Stomach (tissue), 9 donors: ENCODE measurements around the gene ATP5IF1. TPM values are rescaled to one million over a fixed set of nuclear protein-coding genes. Genes with fewer than 3 reads are reported as not detected.

ENCODE experiments used
- DNase-seq, 2 donors: peaks; one replicate each; pipeline versions ENCODE4 v3.0.0 to v3.0.0-alpha.2; 2013 to 2019
- H3K27ac ChIP-seq, 5 donors: fragments of 200-600 bp in 4 of 5; sonication (generic) in 4 of 5; one replicate each; pipeline ENCODE4 v1.5.1; 2013 to 2019; ENCODE audit warnings: mild to moderate bottlenecking in 1 of 5, moderate library complexity in 1 of 5
- H3K27me3 ChIP-seq, 3 donors: fragments of 200-600 bp; sonication (generic); one replicate each; pipeline ENCODE4 v1.5.1; 2017 to 2019; ENCODE audit warnings: mixed run types in 1 of 3
- H3K36me3 ChIP-seq, 4 donors: fragments of 200-600 bp; sonication (generic); 1 replicate in 3 of 4; 2 replicates in 1 of 4; pipeline ENCODE4 v1.5.1; 2016 to 2019
- H3K4me1 ChIP-seq, 4 donors: fragments of 200-600 bp; sonication (generic); one replicate each; pipeline ENCODE4 v1.5.1; 2016 to 2019
- H3K4me3 ChIP-seq, 4 donors: fragments of 200-600 bp; sonication (generic) in 3 of 4; one replicate each; pipeline ENCODE4 v1.5.1; 2016 to 2019; ENCODE audit warnings: mild to moderate bottlenecking in 1 of 4
- H3K9me3 ChIP-seq, 4 donors: fragments of 200-600 bp; sonication (generic); one replicate each; pipeline ENCODE4 v1.5.1; 2016 to 2019
- CTCF ChIP-seq, 7 experiments: fragments of 450-650 bp in 4 of 7; fragments of 200-600 bp in 3 of 7; sonication (generic) in 3 of 7; IDR thresholded peaks; one replicate each; pipeline ENCODE4 v1.5.1; 2016 to 2019; ENCODE audit warnings: antibody characterized with exemption in 7 of 7, control low read depth in 2 of 7, mild to moderate bottlenecking in 1 of 7
- EP300 ChIP-seq: sonication (generic); formaldehyde crosslinking; IDR thresholded peaks from one replicate; pipeline ENCODE4 v1.6.1; 2017; ENCODE audit warnings: antibody characterized with exemption
- POLR2A ChIP-seq, 4 donors: fragments of 450-650 bp; IDR thresholded peaks; one replicate each; pipeline ENCODE4 v1.6.1; 2016; ENCODE audit warnings: antibody characterized with exemption in 4 of 4, control low read depth in 2 of 4, mild to moderate bottlenecking in 1 of 4, moderate library complexity in 1 of 4
- POLR2AphosphoS5 ChIP-seq, 3 donors: sonication (generic); formaldehyde crosslinking; IDR thresholded peaks; one replicate each; pipeline ENCODE4 v1.6.1; 2016; ENCODE audit warnings: antibody characterized with exemption in 3 of 3
- WGBS, 5 donors: extraction: QIAGEN DNeasy Blood & Tissue Kit in 3 of 5; methylation state at CpG; one replicate each; pipeline versions ENCODE4 v1.1.5 to v1.1.7; 2013 to 2018; 5-methylcytosine and 5-hydroxymethylcytosine counted together
- intact Hi-C: fragments of 100-400 bp; cut with DNase I; formaldehyde crosslinking; loops from one replicate; pipeline ENCODE4 v1.15.1; 2023; ENCODE audit warnings: low total_unique reads
- polyA plus RNA-seq, 3 donors: library from polyadenylated mRNA; stranded (reverse); fragments of 200-250 nt; gene quantifications; one replicate each; pipeline ENCODE4 v1.2.3, GENCODE V29; 2013
- total RNA-seq, 5 donors: library from RNA; depleted of rRNA; stranded (reverse); fragments of >200 nt; gene quantifications; one replicate each; pipeline versions ENCODE4 v1.1.0 to v1.2.3, GENCODE V29; 2014 to 2016
- donor health status: healthy with polysubstance abuse.
- donor health status: Bipolar disorder and iron deficiency.
- donor health status: healthy.

ATP5IF1 gene
- total and polyA plus RNA-seq, 8 donors, result 146 to 559 (median 530) TPM

DNA sequence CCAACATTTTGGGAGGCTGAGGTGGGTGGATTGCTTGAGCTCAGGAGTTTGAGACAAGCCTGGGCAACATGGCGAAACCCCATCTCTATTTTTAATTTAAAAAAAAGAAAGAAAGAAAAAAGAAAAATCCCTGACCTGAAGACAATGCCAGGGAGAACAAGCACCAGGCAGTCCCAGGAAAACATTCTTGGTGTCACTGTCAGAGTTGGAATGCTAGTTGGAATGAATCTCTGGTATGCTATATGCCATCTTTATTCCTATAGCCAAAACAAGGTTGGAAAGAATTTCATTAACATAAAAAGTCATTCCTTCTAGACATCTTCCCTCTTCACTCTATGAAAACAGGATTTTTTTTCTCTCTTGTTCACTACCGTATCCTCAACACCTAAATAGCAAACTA, 5.9 kb upstream of the ATP5IF1 start:
- H3K4me1 ChIP-seq, result peaks cover 10 to 41% (median 32%) of the 10 kb centered on the region in 4 donors
- H3K27ac ChIP-seq, result no peak overlapping the region
- H3K9me3 ChIP-seq, result no peaks in the 10 kb centered on the region
- peaks cover 30 to 57% (median 54%) of the 10 kb centered on the region in 4 donors for H3K36me3 ChIP-seq
- intact Hi-C loops, result no loop called here
- no peak overlapping the region for H3K4me3 ChIP-seq
- no peaks in the 10 kb centered on the region for H3K27me3 ChIP-seq
- no peak for DNase-seq
- TF ChIP-seq CTCF (IDR thresholded peaks at IDR 0.05) (no peak), EP300 (no peak)
- 76 to 86% (median 78%) methylated on average over 2 of the region's 2 CpGs for WGBS, 5 donors

- Histone ChIP-seq H3K4me1 (peaks cover 26 to 62% (median 50%) of the 10 kb centered on the region in 4 donors), H3K36me3 (peaks cover 12 to 32% (median 28%) of the 10 kb centered on the region in 4 donors), H3K27ac (peak within 1 kb of the TSS; percentile 77 to 95 (median 86)), H3K9me3 (no peaks in the 10 kb centered on the region), H3K27me3 (no peaks in the 10 kb centered on the region), H3K4me3 (peak within 1 kb of the TSS; percentile 85 to 97 (median 95))
- intact Hi-C loops, result no loop called here
- TF ChIP-seq POLR2AphosphoS5 (IDR thresholded peaks at IDR 0.05) (peak; percentile 82 to 96 (median 93)), CTCF (IDR thresholded peaks at IDR 0.05) (peak in 1 of 7 experiments; percentile 20), EP300 (no peak), POLR2A (IDR thresholded peaks at IDR 0.05) (peak in 2 of 4 donors; percentile 40 to 50)
- DNase-seq, result peak; percentile 98
- 0 to 1% (median 1%) methylated on average over 36 to 40 of the region's 40 CpGs for WGBS, 5 donors
These were observed 3.2 kb upstream of the ATP5IF1 start, which contains the start of gene DNAJC8 for GRCh38 chr1:28232558-28233263. Gene DNAJC8, minus strand, starts transcription at chr1:28233029. Its CDS starts 31 bp downstream, at chr1:28232998.

- Histone ChIP-seq H3K27ac (peak overlapping the region in 4 of 5 donors; percentile 79 to 95 (median 86)), H3K4me1 (peaks cover 26 to 67% (median 52%) of the 10 kb centered on the region in 4 donors), H3K36me3 (peaks cover 6 to 32% (median 28%) of the 10 kb centered on the region in 4 donors), H3K4me3 (peak overlapping the region; percentile 85 to 97 (median 95)), H3K27me3 (no peaks in the 10 kb centered on the region), H3K9me3 (no peaks in the 10 kb centered on the region)
- DNase-seq, result no peak
- WGBS, 5 donors, result 64 to 68% (median 66%) methylated on average over 14 of the region's 14 CpGs
- no peak for TF ChIP-seq EP300
- no peak for TF ChIP-seq POLR2AphosphoS5 (IDR thresholded peaks at IDR 0.05)
- no peak for TF ChIP-seq CTCF (IDR thresholded peaks at IDR 0.05)
- intact Hi-C loops, result no loop called here
These were observed 2.7 kb upstream of the ATP5IF1 start for GRCh38 chr1:28233264-28233606.

DNA sequence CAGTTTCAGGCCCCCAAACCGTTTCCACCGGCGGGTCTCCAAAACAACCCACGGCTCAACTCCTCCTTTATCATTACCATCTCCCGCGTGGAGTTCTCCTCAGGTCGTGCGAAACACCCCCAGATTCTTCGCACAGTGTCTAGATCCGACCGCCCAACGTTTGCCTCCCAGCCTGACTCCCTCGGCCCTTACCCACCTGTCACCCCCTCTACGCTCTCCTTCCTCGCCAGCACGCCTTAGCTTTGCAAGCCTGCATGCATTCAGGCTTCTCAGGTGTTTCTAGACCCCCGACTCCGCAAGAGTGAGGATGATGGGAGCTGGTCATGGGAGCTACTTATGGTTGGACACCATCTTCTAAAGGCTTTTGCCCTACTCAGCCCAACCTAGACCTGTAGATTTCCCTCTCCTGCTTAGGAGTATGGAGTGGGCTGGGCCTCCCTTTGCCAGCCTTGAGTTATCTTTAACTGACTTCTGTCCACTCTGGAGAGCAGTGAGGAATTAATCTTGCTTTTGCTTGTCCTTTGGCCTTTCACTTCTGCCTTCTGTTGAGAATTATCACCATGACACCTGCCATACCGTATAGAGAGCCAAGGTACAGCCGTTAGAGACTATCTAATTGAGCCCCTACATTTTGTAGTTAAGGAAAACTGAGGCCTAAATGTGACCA, 865 bp downstream of the ATP5IF1 start:
- TF ChIP-seq EP300, result no peak
- TF ChIP-seq POLR2A (IDR thresholded peaks at IDR 0.05), result no peak
- no peak for TF ChIP-seq POLR2AphosphoS5 (IDR thresholded peaks at IDR 0.05)
- no peak for TF ChIP-seq CTCF (IDR thresholded peaks at IDR 0.05)
- peak overlapping the region; percentile 88 to 97 (median 92) for H3K27ac ChIP-seq
- H3K27me3 ChIP-seq, result no peaks in the 10 kb centered on the region
- DNase-seq, result peak in 1 of 2 donors; percentile 32
- WGBS, 5 donors, result 5 to 12% (median 6%) methylated on average over 20 of the region's 20 CpGs
- peaks cover 0 to 14% (median 10%) of the 10 kb centered on the region in 4 donors for H3K36me3 ChIP-seq
- peaks cover 20 to 50% (median 37%) of the 10 kb centered on the region in 4 donors for H3K4me1 ChIP-seq
- H3K4me3 ChIP-seq, result peak overlapping the region; percentile 85 to 98 (median 96)
- no peaks in the 10 kb centered on the region for H3K9me3 ChIP-seq
- intact Hi-C loops, result no loop called here
